HL-60 (cell line): ENCODE measurements around the gene ATXN2.

ENCODE experiments used
- REST ChIP-seq: IDR thresholded peaks from 2 replicates; pipeline ENCODE4 v1.6.1; 2012; ENCODE audit warnings: low read depth; ENCODE audit not compliant: insufficient replicate concordance
- TF ChIP-seq, protein P1 (sequence below): IDR thresholded peaks from one replicate; pipeline ENCODE4 v1.5.1; 2011; ENCODE audit warnings: low read length, control low read depth, inconsistent platforms; ENCODE audit not compliant: insufficient read depth

- TF ChIP-seq, protein P1, sequence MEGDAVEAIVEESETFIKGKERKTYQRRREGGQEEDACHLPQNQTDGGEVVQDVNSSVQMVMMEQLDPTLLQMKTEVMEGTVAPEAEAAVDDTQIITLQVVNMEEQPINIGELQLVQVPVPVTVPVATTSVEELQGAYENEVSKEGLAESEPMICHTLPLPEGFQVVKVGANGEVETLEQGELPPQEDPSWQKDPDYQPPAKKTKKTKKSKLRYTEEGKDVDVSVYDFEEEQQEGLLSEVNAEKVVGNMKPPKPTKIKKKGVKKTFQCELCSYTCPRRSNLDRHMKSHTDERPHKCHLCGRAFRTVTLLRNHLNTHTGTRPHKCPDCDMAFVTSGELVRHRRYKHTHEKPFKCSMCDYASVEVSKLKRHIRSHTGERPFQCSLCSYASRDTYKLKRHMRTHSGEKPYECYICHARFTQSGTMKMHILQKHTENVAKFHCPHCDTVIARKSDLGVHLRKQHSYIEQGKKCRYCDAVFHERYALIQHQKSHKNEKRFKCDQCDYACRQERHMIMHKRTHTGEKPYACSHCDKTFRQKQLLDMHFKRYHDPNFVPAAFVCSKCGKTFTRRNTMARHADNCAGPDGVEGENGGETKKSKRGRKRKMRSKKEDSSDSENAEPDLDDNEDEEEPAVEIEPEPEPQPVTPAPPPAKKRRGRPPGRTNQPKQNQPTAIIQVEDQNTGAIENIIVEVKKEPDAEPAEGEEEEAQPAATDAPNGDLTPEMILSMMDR, result no peak
- no peak for TF ChIP-seq REST
Observed at GRCh38 chr12:111417290-111417689, 181.8 kb downstream of the ATXN2 start.
